CD8-positive, alpha-beta memory T cell (primary cell): Measurements from ENCODE around the gene EBNA1BP2. TPM values are rescaled to one million over a fixed set of nuclear protein-coding genes. Genes with fewer than 3 reads are reported as not detected.
"Not testable (repeated sequence)": the region's sequence is repeated elsewhere in the genome, so short reads cannot be mapped to it uniquely, and the experiment has no call there.

ENCODE experiments used
- CTCF ChIA-PET: fragments of 350-600 bp; sonication (Branson Sonifier 250); formaldehyde crosslinking; loops from one replicate; lab custom pipeline; 2021; ENCODE audit warnings: antibody characterized with exemption; lab: Charles Lee
- POLR2A ChIA-PET: fragments of 350-600 bp; sonication (Branson Sonifier 250); formaldehyde crosslinking; loops from one replicate; lab custom pipeline; 2021; ENCODE audit warnings: antibody characterized with exemption; lab: Charles Lee
- DNase-seq, 5 donors: peaks; one replicate each; pipeline versions ENCODE4 v3.0.0 to v3.0.0-alpha.2; 2020 to 2022; ENCODE audit warnings: mixed read lengths in 1 of 5
- H3K27ac ChIP-seq: one replicate; pipeline ENCODE4 v1.7.0; 2013; ENCODE audit warnings: low read depth, mild to moderate bottlenecking, low read length, moderate library complexity
- H3K27me3 ChIP-seq: 2 replicates; pipeline ENCODE4 v1.7.0; 2013; ENCODE audit warnings: low read length, mild to moderate bottlenecking; ENCODE audit not compliant: insufficient read depth, poor library complexity, severe bottlenecking
- H3K36me3 ChIP-seq: 2 replicates; pipeline ENCODE4 v1.7.0; 2013; ENCODE audit warnings: mild to moderate bottlenecking, low read length, moderate library complexity; ENCODE audit not compliant: insufficient read depth
- H3K4me1 ChIP-seq: 2 replicates; pipeline ENCODE4 v1.7.0; 2013; ENCODE audit warnings: mild to moderate bottlenecking, low read length, moderate library complexity; ENCODE audit not compliant: insufficient read depth
- H3K4me3 ChIP-seq: 2 replicates; pipeline ENCODE4 v1.7.0; 2013; ENCODE audit warnings: mild to moderate bottlenecking, low read length
- H3K9me3 ChIP-seq: 2 replicates; pipeline ENCODE4 v1.7.0; 2013; ENCODE audit warnings: mild to moderate bottlenecking, low read length
- H3K27ac Mint-ChIP-seq, 8 donors: one replicate each; pipeline ENCODE4 v1.8.0; 2020 to 2021; ENCODE audit warnings: mixed read lengths in 8 of 8, mild to moderate bottlenecking in 6 of 8, inconsistent platforms in 3 of 8, moderate library complexity in 3 of 8
- H3K27me3 Mint-ChIP-seq, 2 donors: one replicate each; pipeline ENCODE4 v1.8.0; 2020 to 2021; ENCODE audit warnings: mixed read lengths in 2 of 2, mild to moderate bottlenecking in 1 of 2, moderate library complexity in 1 of 2
- H3K36me3 Mint-ChIP-seq, 3 donors: one replicate each; pipeline ENCODE4 v1.8.0; 2020 to 2021; ENCODE audit warnings: mixed read lengths in 3 of 3, inconsistent platforms in 1 of 3, mild to moderate bottlenecking in 1 of 3
- H3K4me1 Mint-ChIP-seq, 3 donors: one replicate each; pipeline ENCODE4 v1.8.0; 2020 to 2021; ENCODE audit warnings: mixed read lengths in 3 of 3, inconsistent platforms in 1 of 3, mild to moderate bottlenecking in 1 of 3
- H3K4me3 Mint-ChIP-seq, 7 donors: one replicate each; pipeline ENCODE4 v1.8.0; 2020 to 2021; ENCODE audit warnings: mixed read lengths in 7 of 7, mild to moderate bottlenecking in 6 of 7, moderate library complexity in 4 of 7, inconsistent platforms in 2 of 7
- H3K9me3 Mint-ChIP-seq, 5 donors: one replicate each; pipeline ENCODE4 v1.8.0; 2020 to 2022; ENCODE audit warnings: mixed read lengths in 5 of 5, mild to moderate bottlenecking in 3 of 5, moderate library complexity in 2 of 5, inconsistent platforms in 1 of 5
- polyA plus RNA-seq: library from polyadenylated mRNA; unstranded; fragments of 300-500 nt; fragmentation: Illumina TruSeq; gene quantifications from one replicate; pipeline ENCODE4 v1.2.3, GENCODE V29; 2021
- total RNA-seq, 2 experiments: library from RNA; stranded (reverse); gene quantifications; one replicate each; pipeline ENCODE4 v1.2.3, GENCODE V29; 2021

Gene EBNA1BP2
- total and polyA plus RNA-seq, 3 experiments from 2014 or later: 53.9 to 173 (median 168) TPM

GRCh38 chr1:43123031-43123430, 49.1 kb downstream of the EBNA1BP2 start:
- Mint-ChIP-seq H3K9me3 (peaks cover 0 to 2% (median 0%) of the 10 kb centered on the region in 5 donors), H3K27ac (no peak overlapping the region), H3K4me1 (no peaks in the 10 kb centered on the region), H3K4me3 (no peak overlapping the region), H3K36me3 (no peaks in the 10 kb centered on the region), H3K27me3 (peaks cover 12 to 40% of the 10 kb centered on the region in 2 donors)
- Histone ChIP-seq H3K4me3 (no peak overlapping the region), H3K9me3 (no peaks in the 10 kb centered on the region), H3K4me1 (no peaks in the 10 kb centered on the region), H3K36me3 (no peaks in the 10 kb centered on the region), H3K27me3 (no peaks in the 10 kb centered on the region), H3K27ac (no peak overlapping the region)
- no peak for DNase-seq
- POLR2A ChIA-PET: no interaction called here
- CTCF ChIA-PET: no interaction called here

- no peak overlapping the region for H3K27ac ChIP-seq
- H3K4me1 ChIP-seq: no peaks in the 10 kb centered on the region
- peak overlapping the region in 1 of 7 donors; percentile 58 for H3K4me3 Mint-ChIP-seq
- no peak overlapping the region for H3K27ac Mint-ChIP-seq
- H3K27me3 ChIP-seq: no peaks in the 10 kb centered on the region
- no peaks in the 10 kb centered on the region for H3K9me3 ChIP-seq
- DNase-seq: no peak
- H3K4me3 ChIP-seq: no peak overlapping the region
- no peaks in the 10 kb centered on the region for H3K36me3 ChIP-seq
- CTCF ChIA-PET: interaction anchor here (0.6 kb wide), 1 partner anchor 1077 kb away, joined by 3 read pairs; no protein-coding TSS in a partner anchor
- H3K27me3 Mint-ChIP-seq: peaks cover 5 to 29% of the 10 kb centered on the region in 2 donors
- no peaks in the 10 kb centered on the region for H3K4me1 Mint-ChIP-seq
- H3K9me3 Mint-ChIP-seq: peaks cover 0 to 2% (median 0%) of the 10 kb centered on the region in 5 donors
- H3K36me3 Mint-ChIP-seq: no peaks in the 10 kb centered on the region
- POLR2A ChIA-PET: no interaction called here
These were observed 50.7 kb downstream of the EBNA1BP2 start for GRCh38 chr1:43121256-43121900.

GRCh38 chr1:43119928-43120586, 52.0 kb downstream of the EBNA1BP2 start:
- peak overlapping the region in 1 of 8 donors; percentile 61 for H3K27ac Mint-ChIP-seq

More at GRCh38 chr1:43119928-43120586, 52.0 kb downstream of the EBNA1BP2 start:
- H3K27ac ChIP-seq, H3K4me1 ChIP-seq, CTCF ChIA-PET, H3K4me1 Mint-ChIP-seq, DNase-seq, POLR2A ChIA-PET, H3K36me3 Mint-ChIP-seq, H3K27me3 ChIP-seq, H3K9me3 ChIP-seq, H3K36me3 ChIP-seq, H3K9me3 Mint-ChIP-seq, H3K4me3 ChIP-seq: not testable (repeated sequence)
- H3K27me3 Mint-ChIP-seq: peaks cover 5 to 27% of the 10 kb centered on the region in 2 donors
- peak overlapping the region in 3 of 7 donors; percentile 33 to 79 (median 40) for H3K4me3 Mint-ChIP-seq

Other genes with a start within 250 kb of the EBNA1BP2 start
- 100 to 1,000 TPM; 103 to 108 TPM for gene SLC2A1, start 213.4 kb downstream of the EBNA1BP2 start, total RNA-seq
- 42.6 TPM for gene SLC2A1, start 213.4 kb downstream of the EBNA1BP2 start, polyA plus RNA-seq
- gene CFAP57, start within 50 bp of the EBNA1BP2 start, total RNA-seq: under 1 TPM; 0.26 to 0.33 TPM
- not detected for gene CFAP57, start within 50 bp of the EBNA1BP2 start, polyA plus RNA-seq
- gene TMEM125, start 97.7 kb upstream of the EBNA1BP2 start, total RNA-seq: not detected
- gene TMEM125, start 97.7 kb upstream of the EBNA1BP2 start, polyA plus RNA-seq: not detected
- not detected for gene C1orf210, start 113.3 kb upstream of the EBNA1BP2 start, total RNA-seq
- gene C1orf210, start 113.3 kb upstream of the EBNA1BP2 start, polyA plus RNA-seq: not detected
- under 1 TPM; 0.31 to 0.33 TPM for gene TIE1, start 128.7 kb upstream of the EBNA1BP2 start, total RNA-seq
- not detected for gene TIE1, start 128.7 kb upstream of the EBNA1BP2 start, polyA plus RNA-seq
- not detected for gene MPL, start 165.5 kb upstream of the EBNA1BP2 start, total RNA-seq
- gene MPL, start 165.5 kb upstream of the EBNA1BP2 start, polyA plus RNA-seq: not detected
- gene CDC20, start 186.7 kb upstream of the EBNA1BP2 start, total RNA-seq: 100 to 1,000 TPM; 118 to 129 TPM
- gene CDC20, start 186.7 kb upstream of the EBNA1BP2 start, polyA plus RNA-seq: 0.37 TPM
- 10 to 100 TPM; 89.1 to 98.8 TPM for gene ELOVL1, start 195.7 kb upstream of the EBNA1BP2 start, total RNA-seq
- 83.9 TPM for gene ELOVL1, start 195.7 kb upstream of the EBNA1BP2 start, polyA plus RNA-seq
- 10 to 100 TPM; 40.5 to 41.3 TPM for gene MED8, start 217.5 kb upstream of the EBNA1BP2 start, total RNA-seq
- gene MED8, start 217.5 kb upstream of the EBNA1BP2 start, polyA plus RNA-seq: 36.7 TPM
- gene SZT2, start 217.6 kb upstream of the EBNA1BP2 start, total RNA-seq: 10 to 100 TPM; 34.4 to 35.1 TPM
- 7.2 TPM for gene SZT2, start 217.6 kb upstream of the EBNA1BP2 start, polyA plus RNA-seq